GM12878 (cell line): Measurements from ENCODE around the gene CETP. TPM values are rescaled to one million over a fixed set of nuclear protein-coding genes. Genes with fewer than 3 reads are reported as not detected.

Experiments used
- BCL11A ChIP-seq: IDR thresholded peaks from 2 replicates; pipeline ENCODE4 v1.6.1; 2011; ENCODE audit warnings: low read depth, low read length
- CBX3 ChIP-seq: fragments of 200-600 bp; sonication (generic); IDR thresholded peaks from 2 replicates; pipeline ENCODE4 v1.6.1; 2016; ENCODE audit warnings: low read depth, borderline replicate concordance
- CBX5 ChIP-seq: sonication (generic); IDR thresholded peaks from 2 replicates; pipeline ENCODE4 v1.6.1; 2016; ENCODE audit warnings: low read depth, moderate library complexity, mild to moderate bottlenecking, inconsistent platforms
- EP300 ChIP-seq, 2 experiments: fragments of 150-350 bp in 1 of 2; IDR thresholded peaks; 2 replicates each; pipeline ENCODE4 v1.6.1; 2011 to 2012; ENCODE audit warnings: low read depth in 2 of 2, low read length in 2 of 2, borderline replicate concordance in 1 of 2, improper control_type of control experiment in 1 of 2, inconsistent platforms in 1 of 2; ENCODE audit not compliant: control insufficient read depth in 1 of 2
- FOS ChIP-seq: IDR thresholded peaks from 3 replicates; pipeline ENCODE4 v1.6.1; 2011; ENCODE audit warnings: borderline replicate concordance; ENCODE audit not compliant: insufficient read length; ENCODE audit errors: extremely low read depth
- MYC ChIP-seq: IDR thresholded peaks from 2 replicates; pipeline ENCODE4 v1.6.1; 2011; ENCODE audit warnings: mild to moderate bottlenecking, low read length, moderate library complexity, inconsistent platforms; ENCODE audit not compliant: insufficient read depth, insufficient replicate concordance, insufficient read length, severe bottlenecking
- RAD21 ChIP-seq: IDR thresholded peaks from 2 replicates; pipeline ENCODE4 v1.6.1; 2011; ENCODE audit warnings: mild to moderate bottlenecking, low read depth, low read length, moderate library complexity; ENCODE audit not compliant: insufficient read depth
- SMARCA5 ChIP-seq: fragments of 450-650 bp; IDR thresholded peaks from 2 replicates; pipeline ENCODE4 v1.6.1; 2017; ENCODE audit warnings: mild to moderate bottlenecking
- SPI1 ChIP-seq: IDR thresholded peaks from 2 replicates; pipeline ENCODE4 v1.6.1; 2011; ENCODE audit warnings: low read depth, mild to moderate bottlenecking, low read length, moderate library complexity, borderline replicate concordance; ENCODE audit not compliant: insufficient read depth
- STAT3 ChIP-seq: IDR thresholded peaks from 2 replicates; pipeline ENCODE4 v1.6.1; 2011; ENCODE audit warnings: low read depth, low read length, improper control_type of control experiment
- TAF1 ChIP-seq: IDR thresholded peaks from 2 replicates; pipeline ENCODE4 v1.6.1; 2011; ENCODE audit warnings: mild to moderate bottlenecking, low read depth, low read length, borderline replicate concordance
- TARDBP ChIP-seq: IDR thresholded peaks from 2 replicates; pipeline ENCODE4 v1.6.1; 2016; ENCODE audit warnings: borderline replicate concordance
- TCF7 ChIP-seq: IDR thresholded peaks from 2 replicates; pipeline ENCODE4 v1.6.1; 2014; ENCODE audit warnings: antibody characterized with exemption, borderline replicate concordance
- ZNF207 ChIP-seq: fragments of 450-650 bp; IDR thresholded peaks from 2 replicates; pipeline ENCODE4 v1.6.1; 2014; ENCODE audit warnings: antibody characterized with exemption, mild to moderate bottlenecking, borderline replicate concordance
- polyA plus RNA-seq, 11 experiments: library from polyadenylated mRNA; depleted of rRNA in 4 of 11; unstranded in 6 of 11; stranded (reverse) in 5 of 11; fragments of >200 nt; fragmentation: Nextera tagmentation in 4 of 11; fragmentation: Illumina TruSeq in 1 of 11; extraction: Ambion mirVana in 4 of 11; extraction: Trizol in 1 of 11; gene quantifications; 1 replicate in 1 of 11; 2 replicates in 10 of 11; pipeline versions ENCODE4 v1.2.1 to v1.2.3, GENCODE V29; 2011 to 2016; ENCODE audit warnings: inconsistent platforms in 2 of 11, missing spikeins in 2 of 11, low read depth in 1 of 11
- total RNA-seq, 4 experiments: library from RNA; depleted of rRNA in 3 of 4; stranded (reverse); fragments of >200 nt in 3 of 4; fragmentation: Illumina TruSeq in 1 of 4; extraction: Trizol in 1 of 4; gene quantifications; 2 replicates each; pipeline versions ENCODE4 v1.2.1 to v1.2.3, GENCODE V29; 2013 to 2021
- TF ChIP-seq, protein P1 (sequence below): fragments of 150-350 bp; IDR thresholded peaks from 2 replicates; pipeline ENCODE4 v1.6.1; 2016; ENCODE audit warnings: low read depth, low read length
- TF ChIP-seq, protein P2 (sequence below): fragments of 450-650 bp; IDR thresholded peaks from 2 replicates; pipeline ENCODE4 v1.6.1; 2017; ENCODE audit warnings: mild to moderate bottlenecking, moderate library complexity
- TF ChIP-seq, protein P3 (sequence below), 3 experiments: IDR thresholded peaks in 2 of 3; conservative IDR thresholded peaks in 1 of 3; 2 replicates each; pipeline ENCODE4 v1.5.1; 2011; ENCODE audit warnings: low read depth in 3 of 3, low read length in 3 of 3, mild to moderate bottlenecking in 3 of 3, control low read depth in 2 of 3, moderate library complexity in 2 of 3, inconsistent platforms in 1 of 3, mixed read lengths in 1 of 3; ENCODE audit not compliant: control insufficient read depth in 2 of 3, insufficient read depth in 1 of 3; ENCODE audit errors: extremely low read depth in 1 of 3

Gene CETP
- total and polyA plus RNA-seq, 10 of the 15 experiments (the other 5 are each of a cell fraction or from before 2014, with no cell fraction given), result 1.2 to 6.4 (median 2.1) TPM

DNA sequence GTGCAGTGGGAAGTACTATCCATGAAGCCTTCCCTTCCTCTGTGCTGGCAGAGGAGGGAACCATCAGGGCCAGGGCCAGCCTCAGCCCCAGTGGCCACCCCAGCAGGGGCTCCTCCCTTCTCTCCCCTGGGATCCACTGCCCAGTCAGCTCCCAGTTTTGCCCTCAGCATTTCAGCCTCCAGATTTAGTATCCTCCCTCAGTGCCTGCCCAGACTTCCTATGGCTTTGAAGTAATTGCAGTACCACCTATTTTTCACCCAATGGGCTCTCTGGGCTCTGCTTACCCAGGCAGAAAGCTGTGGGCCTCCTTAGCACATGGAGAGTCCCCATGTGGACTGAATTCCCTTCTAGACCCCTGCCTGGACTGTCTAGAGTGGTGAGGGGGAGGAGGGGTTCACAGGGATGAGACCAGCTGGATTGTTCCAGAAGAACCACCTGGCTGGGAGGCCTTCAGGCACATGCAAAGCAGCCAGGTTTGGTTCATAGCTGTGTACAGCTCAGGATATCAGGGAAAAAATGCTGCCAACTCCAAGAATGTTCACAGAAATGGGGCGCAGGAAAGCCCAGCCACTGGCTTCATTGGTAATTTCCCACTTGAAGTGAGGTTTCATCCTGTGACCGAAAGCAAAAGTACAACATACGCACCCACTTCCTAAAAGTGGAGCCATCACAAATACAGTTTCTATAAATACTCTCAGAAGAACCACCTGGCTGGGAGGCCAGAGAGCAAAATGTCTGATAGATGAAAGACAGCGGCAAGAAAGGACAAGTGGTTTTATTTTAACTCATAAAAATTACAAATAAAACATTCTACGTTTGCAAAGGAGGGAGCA lies 45.0 kb upstream of the CETP start (continued):
- no peak for TF ChIP-seq CBX3
- peak; percentile 91 for TF ChIP-seq SPI1
- no peak for TF ChIP-seq FOS
- TF ChIP-seq CBX5, result no peak
- 0 out of 2 replicates have a peak, but pooled peaks have one; percentile 2 for TF ChIP-seq RAD21
- 0 out of 2 replicates have a peak, but pooled peaks have one; percentile 90 for TF ChIP-seq STAT3
- TF ChIP-seq BCL11A, result peak; percentile 67
- TF ChIP-seq TCF7, result peak; percentile 12; the same call in 1 of the 2 replicates
- TF ChIP-seq, protein P1, sequence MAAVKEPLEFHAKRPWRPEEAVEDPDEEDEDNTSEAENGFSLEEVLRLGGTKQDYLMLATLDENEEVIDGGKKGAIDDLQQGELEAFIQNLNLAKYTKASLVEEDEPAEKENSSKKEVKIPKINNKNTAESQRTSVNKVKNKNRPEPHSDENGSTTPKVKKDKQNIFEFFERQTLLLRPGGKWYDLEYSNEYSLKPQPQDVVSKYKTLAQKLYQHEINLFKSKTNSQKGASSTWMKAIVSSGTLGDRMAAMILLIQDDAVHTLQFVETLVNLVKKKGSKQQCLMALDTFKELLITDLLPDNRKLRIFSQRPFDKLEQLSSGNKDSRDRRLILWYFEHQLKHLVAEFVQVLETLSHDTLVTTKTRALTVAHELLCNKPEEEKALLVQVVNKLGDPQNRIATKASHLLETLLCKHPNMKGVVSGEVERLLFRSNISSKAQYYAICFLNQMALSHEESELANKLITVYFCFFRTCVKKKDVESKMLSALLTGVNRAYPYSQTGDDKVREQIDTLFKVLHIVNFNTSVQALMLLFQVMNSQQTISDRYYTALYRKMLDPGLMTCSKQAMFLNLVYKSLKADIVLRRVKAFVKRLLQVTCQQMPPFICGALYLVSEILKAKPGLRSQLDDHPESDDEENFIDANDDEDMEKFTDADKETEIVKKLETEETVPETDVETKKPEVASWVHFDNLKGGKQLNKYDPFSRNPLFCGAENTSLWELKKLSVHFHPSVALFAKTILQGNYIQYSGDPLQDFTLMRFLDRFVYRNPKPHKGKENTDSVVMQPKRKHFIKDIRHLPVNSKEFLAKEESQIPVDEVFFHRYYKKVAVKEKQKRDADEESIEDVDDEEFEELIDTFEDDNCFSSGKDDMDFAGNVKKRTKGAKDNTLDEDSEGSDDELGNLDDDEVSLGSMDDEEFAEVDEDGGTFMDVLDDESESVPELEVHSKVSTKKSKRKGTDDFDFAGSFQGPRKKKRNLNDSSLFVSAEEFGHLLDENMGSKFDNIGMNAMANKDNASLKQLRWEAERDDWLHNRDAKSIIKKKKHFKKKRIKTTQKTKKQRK, result no peak
- TF ChIP-seq, protein P2, sequence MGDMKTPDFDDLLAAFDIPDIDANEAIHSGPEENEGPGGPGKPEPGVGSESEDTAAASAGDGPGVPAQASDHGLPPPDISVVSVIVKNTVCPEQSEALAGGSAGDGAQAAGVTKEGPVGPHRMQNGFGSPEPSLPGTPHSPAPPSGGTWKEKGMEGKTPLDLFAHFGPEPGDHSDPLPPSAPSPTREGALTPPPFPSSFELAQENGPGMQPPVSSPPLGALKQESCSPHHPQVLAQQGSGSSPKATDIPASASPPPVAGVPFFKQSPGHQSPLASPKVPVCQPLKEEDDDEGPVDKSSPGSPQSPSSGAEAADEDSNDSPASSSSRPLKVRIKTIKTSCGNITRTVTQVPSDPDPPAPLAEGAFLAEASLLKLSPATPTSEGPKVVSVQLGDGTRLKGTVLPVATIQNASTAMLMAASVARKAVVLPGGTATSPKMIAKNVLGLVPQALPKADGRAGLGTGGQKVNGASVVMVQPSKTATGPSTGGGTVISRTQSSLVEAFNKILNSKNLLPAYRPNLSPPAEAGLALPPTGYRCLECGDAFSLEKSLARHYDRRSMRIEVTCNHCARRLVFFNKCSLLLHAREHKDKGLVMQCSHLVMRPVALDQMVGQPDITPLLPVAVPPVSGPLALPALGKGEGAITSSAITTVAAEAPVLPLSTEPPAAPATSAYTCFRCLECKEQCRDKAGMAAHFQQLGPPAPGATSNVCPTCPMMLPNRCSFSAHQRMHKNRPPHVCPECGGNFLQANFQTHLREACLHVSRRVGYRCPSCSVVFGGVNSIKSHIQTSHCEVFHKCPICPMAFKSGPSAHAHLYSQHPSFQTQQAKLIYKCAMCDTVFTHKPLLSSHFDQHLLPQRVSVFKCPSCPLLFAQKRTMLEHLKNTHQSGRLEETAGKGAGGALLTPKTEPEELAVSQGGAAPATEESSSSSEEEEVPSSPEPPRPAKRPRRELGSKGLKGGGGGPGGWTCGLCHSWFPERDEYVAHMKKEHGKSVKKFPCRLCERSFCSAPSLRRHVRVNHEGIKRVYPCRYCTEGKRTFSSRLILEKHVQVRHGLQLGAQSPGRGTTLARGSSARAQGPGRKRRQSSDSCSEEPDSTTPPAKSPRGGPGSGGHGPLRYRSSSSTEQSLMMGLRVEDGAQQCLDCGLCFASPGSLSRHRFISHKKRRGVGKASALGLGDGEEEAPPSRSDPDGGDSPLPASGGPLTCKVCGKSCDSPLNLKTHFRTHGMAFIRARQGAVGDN, result peak; percentile 79
- TF ChIP-seq, protein P3, sequence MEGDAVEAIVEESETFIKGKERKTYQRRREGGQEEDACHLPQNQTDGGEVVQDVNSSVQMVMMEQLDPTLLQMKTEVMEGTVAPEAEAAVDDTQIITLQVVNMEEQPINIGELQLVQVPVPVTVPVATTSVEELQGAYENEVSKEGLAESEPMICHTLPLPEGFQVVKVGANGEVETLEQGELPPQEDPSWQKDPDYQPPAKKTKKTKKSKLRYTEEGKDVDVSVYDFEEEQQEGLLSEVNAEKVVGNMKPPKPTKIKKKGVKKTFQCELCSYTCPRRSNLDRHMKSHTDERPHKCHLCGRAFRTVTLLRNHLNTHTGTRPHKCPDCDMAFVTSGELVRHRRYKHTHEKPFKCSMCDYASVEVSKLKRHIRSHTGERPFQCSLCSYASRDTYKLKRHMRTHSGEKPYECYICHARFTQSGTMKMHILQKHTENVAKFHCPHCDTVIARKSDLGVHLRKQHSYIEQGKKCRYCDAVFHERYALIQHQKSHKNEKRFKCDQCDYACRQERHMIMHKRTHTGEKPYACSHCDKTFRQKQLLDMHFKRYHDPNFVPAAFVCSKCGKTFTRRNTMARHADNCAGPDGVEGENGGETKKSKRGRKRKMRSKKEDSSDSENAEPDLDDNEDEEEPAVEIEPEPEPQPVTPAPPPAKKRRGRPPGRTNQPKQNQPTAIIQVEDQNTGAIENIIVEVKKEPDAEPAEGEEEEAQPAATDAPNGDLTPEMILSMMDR (IDR thresholded peaks at IDR 0.05 in 2 of 3, conservative IDR thresholded peaks at IDR 0.05 in 1 of 3; ENCODE audit: control insufficient read depth in 2 of 3, extremely low read depth in 1 of 3, insufficient read depth in 1 of 3, low read depth in 3 of 3, low read length in 3 of 3), result no peak
- TF ChIP-seq TARDBP, result no peak; the same call in 1 of the 2 replicates
- no peak for TF ChIP-seq MYC
- no peak for TF ChIP-seq TAF1
- no peak for TF ChIP-seq SMARCA5
- TF ChIP-seq EP300 (IDR thresholded peaks at IDR 0.05; ENCODE audit: borderline replicate concordance in 1 of 2, control insufficient read depth in 1 of 2, low read depth in 2 of 2, low read length in 2 of 2), result peak; percentile 98 to 99
- TF ChIP-seq ZNF207, result no peak
